HTERT RPE-1 (cell line): ENCODE measurements around the gene HOXC9.

Experiments used
- in situ Hi-C: fragments of 300-500 bp; cut with MboI; formaldehyde crosslinking; loops from 4 replicates; pipeline ENCODE4 v1.14.3; 2020; ENCODE audit warnings: low sequenced_read_pairs

The HOXC9 gene

DNA sequence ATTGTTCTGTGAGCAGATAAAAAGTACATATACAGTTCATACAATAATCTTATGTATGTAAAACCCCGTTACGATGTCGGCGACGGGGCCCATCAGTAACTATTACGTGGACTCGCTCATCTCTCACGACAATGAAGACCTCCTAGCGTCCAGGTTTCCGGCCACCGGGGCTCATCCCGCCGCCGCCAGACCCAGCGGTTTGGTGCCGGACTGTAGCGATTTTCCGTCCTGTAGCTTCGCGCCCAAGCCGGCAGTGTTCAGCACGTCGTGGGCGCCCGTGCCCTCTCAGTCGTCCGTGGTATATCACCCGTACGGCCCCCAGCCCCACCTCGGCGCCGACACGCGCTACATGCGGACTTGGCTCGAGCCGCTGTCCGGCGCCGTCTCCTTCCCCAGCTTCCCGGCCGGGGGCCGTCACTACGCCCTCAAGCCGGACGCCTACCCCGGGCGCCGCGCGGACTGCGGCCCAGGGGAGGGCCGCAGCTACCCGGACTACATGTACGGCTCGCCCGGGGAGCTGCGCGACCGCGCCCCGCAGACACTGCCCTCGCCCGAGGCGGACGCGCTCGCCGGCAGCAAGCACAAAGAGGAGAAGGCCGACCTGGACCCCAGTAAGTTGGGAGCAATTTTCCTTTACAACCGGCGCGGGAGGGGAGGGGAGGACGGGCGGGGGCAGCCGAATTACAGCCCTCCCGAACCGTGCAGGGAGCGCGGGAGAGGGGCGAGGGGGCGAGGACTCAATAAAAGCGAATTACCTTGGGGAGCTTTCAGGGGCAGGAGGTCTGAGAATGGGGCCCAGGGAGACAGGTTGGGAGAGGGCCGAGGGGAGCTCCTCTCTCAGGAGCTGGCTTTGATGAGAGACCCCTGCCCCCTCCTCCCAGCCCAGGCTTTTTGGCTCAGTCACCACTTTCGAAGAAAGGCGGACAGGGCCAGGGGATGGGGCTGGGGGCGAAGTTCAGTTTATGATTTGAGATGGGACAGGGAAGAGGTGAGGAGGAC, at the start of gene HOXC9:
TSS of gene HOXC9 (plus strand) at position 46 of the 999 bp plus-strand sequence. CDS start at position 74, 28 bp downstream.
- in situ Hi-C loops: loop anchor here (25.0 kb wide), 1 partner anchor 212 kb away; no protein-coding TSS in a partner anchor

DNA sequence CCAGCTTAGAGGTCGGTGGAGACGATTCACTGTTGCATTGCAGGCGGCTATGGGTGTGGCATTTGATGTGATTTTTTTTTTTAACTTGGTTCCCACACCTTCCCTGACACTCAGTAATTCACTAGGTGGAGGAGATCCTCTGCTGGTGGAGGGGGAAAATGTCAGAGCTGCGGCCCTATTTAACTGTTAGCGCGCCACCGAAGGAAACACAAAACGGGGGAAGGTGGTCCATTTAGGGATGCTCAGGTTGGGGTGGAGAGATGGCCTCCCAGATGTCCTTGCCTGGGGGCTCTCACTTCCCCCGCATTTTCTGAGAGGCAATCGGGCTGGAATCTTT, 49.6 kb upstream of the HOXC9 start:
- in situ Hi-C loops: no loop called here

DNA sequence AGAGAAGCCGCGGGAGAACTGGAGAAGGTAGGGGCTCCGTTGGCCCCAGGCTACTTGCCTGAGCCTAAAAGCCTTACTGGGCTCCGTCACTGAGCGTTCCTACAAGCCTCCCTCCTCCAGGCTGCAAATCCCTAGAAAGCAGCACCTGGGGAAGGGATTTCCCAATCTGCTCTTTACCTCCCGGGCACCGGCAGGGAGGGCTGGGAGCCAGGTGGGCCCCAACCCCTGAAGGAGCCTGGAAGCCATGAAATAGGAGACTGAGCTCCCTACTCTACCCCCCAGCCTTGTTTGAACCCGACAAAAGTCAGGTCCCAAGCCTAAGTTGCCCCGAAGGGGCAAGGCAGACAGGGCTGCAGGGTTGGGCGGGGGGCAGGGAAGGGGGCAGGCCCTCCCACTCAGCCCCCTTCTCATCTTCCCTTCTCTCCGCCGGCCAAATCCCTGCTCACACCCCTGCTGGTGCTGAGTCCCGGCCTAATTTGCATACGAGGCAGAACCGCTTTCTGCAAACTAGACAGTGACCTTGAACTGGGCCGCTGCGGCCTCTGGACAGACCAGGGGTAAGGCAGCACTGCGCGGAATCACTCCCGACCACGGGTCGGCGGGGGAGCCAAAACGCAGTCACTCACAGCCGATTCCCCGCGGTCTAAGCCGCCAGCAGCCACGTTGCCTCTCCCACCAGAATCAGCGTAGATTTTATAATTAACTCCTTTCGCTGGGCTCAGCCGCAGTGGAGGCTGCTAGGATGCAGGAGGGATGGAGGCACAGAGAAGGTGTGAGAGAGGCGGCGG, 49.0 kb upstream of the HOXC9 start:
- in situ Hi-C loops: no loop called here

- in situ Hi-C loops: no loop called here
Observed at GRCh38 chr12:53951577-53952334, 48.2 kb upstream of the HOXC9 start.

GRCh38 chr12:53952335-53952694, 47.6 kb upstream of the HOXC9 start:
- in situ Hi-C loops: no loop called here

DNA sequence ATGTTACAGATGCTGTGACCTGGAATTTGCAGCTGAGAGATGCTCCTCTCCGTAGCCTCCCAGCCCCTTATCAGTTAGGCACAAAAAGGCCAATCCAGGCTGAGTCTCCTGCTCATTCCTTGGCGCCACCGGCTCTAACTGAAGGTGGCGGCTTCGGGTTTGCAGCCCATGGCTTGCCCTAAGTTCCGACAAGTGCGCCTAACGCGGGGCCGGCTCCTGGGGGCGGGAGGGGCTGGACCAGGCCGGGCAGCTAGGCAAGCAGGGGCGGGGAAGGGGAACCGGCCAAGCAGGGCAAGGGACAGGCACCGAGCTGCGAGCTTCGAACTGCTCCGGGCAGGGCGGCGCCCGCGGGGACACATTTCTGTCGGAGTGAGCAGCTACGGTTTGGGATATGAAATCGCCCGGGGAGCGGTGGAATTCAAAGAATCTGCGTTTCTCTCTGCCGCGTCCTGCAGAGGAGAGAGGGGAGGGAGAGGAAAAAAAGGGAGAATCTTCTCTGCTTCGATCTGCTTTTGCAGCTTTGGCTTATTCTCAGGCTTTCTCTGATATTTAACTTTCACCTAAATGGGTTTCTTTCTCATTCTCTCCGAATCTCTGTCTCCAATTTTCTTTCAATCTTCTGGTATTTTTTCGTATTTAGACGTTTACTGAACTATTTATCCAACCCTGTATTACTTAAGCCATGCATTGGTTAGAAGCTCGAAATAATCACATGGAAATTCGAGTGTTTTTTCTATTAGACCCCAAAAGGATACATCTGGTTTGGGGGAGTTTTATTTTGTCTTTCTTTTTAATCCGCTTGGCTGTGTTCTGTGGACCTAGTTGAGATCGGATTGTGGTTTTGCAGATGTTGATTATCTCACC, 46.9 kb upstream of the HOXC9 start:
- in situ Hi-C loops: no loop called here

DNA sequence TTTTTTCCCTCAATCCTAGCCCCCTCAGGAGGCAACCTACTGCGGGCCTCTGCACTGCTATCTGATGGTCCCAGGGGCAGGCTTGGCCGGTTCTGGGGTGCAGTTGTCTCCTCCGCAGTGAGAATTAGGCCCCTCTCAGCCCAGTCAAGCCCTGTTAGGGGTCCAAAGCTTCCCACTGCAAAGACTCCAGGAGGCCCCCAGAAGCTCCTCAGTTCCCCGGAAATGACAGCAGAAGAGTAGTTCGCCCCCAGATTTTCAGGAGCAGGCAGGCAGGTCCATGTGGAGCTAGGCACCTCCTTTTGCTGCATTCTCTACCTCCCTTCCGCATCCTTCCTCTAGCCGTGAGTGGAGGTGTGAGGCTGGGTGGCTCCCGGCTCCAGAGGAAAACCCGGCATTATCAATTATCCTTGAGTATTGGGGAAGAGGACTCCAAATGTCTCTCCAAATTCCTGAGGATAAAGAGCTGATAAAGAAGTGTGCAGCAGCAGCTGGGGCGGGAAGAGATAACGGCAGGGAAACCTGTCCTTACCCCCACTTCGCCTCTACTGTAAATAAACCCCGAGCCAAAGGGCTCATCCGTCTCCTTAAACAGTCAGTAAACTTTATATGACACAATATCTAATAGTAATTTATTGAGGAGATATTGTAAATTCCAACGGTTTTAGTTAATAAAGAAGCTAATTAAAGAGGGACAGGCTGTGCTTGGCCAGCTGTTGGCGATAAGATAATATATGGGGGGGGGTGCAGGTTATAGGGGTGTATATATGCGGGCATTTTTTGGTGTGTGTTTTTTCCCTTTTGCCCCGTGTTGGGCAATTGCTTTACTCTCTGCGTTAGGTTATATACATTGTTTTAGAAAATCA, 45.9 kb upstream of the HOXC9 start:
- in situ Hi-C loops: no loop called here

GRCh38 chr12:53954694-53955035, 45.3 kb upstream of the HOXC9 start, which contains the start of gene HOXC12:
TSS of gene HOXC12 (plus strand) at chr12:53954903. CDS start at chr12:53954930, 27 bp downstream.
- in situ Hi-C loops: no loop called here

DNA sequence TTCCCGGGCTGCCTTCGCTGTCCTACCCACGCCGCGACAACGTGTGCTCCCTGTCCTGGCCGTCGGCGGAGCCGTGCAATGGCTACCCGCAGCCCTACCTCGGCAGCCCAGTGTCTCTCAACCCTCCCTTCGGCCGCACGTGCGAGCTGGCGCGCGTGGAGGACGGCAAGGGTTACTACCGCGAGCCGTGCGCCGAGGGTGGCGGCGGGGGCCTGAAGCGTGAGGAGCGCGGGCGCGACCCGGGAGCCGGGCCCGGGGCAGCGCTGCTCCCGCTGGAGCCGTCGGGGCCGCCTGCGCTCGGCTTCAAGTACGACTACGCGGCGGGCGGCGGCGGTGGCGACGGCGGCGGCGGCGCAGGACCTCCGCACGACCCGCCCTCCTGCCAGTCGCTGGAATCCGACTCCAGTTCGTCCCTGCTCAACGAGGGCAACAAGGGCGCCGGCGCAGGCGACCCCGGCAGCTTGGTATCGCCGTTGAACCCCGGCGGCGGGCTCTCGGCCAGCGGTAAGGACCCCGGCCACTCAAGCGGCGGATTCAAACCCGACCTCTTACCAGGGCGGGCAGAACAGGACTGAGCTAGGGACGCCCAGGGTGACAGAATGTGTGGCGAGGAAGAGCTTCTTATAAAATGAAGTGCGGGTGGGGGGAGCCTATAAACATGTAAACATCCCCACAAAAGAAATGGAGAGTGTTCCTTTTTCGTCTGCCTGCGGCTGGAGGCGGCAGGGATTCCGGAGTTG, 44.8 kb upstream of the HOXC9 start:
- in situ Hi-C loops: no loop called here

- in situ Hi-C loops: no loop called here
Observed at GRCh38 chr12:53955776-53956250, 44.1 kb upstream of the HOXC9 start.

- in situ Hi-C loops: no loop called here
Observed at GRCh38 chr12:53956251-53956887, 43.6 kb upstream of the HOXC9 start.

- in situ Hi-C loops: no loop called here
Observed at GRCh38 chr12:53956914-53957536, 42.9 kb upstream of the HOXC9 start.

- in situ Hi-C loops: no loop called here
Observed at GRCh38 chr12:53958128-53958527, 41.8 kb upstream of the HOXC9 start.

GRCh38 chr12:53959314-53959713, 40.6 kb upstream of the HOXC9 start:
- in situ Hi-C loops: no loop called here

DNA sequence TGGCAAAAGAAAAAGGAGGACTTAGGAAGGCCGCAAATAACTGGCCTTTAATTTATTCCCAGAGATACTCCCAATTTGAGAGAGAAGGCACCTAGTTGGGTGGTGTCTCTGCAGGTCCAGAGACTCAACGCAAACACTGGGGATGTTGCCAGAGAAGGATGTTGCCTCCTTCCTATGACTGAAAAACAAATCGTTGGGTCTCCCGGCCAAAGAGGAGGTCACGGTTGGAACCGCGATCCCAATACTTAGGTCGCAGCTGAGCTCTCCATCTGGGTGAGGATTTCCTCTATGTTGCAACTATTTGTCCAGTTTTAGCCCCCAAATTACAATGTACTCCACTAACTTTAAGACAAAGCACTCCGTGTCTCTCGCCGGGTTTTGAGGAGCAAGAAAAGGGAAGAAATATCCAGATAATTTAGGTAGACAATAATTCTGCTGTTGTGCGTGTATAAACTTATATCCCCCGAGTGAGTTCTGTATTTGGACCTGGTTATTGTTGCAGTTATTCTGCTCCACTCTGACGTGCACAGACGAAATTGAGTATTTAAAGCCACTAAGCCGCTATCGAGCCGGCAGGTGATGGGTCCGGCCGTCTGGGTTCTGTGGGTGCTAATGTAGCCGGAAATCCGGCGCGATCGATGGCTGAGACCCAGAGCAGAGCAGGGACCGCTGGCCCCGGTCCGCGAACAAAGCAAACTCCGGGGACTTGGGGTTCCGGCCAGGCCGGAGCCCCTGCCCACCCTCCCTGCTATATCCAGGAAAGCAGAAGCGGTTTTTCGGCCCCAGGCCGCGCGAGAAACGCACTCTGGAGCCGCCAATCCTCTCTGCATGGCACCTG, 39.6 kb upstream of the HOXC9 start:
- in situ Hi-C loops: no loop called here

- in situ Hi-C loops: no loop called here
Observed at GRCh38 chr12:53961025-53961761, 38.8 kb upstream of the HOXC9 start.
